ENCODE results near the gene SRPK2.

DNA sequence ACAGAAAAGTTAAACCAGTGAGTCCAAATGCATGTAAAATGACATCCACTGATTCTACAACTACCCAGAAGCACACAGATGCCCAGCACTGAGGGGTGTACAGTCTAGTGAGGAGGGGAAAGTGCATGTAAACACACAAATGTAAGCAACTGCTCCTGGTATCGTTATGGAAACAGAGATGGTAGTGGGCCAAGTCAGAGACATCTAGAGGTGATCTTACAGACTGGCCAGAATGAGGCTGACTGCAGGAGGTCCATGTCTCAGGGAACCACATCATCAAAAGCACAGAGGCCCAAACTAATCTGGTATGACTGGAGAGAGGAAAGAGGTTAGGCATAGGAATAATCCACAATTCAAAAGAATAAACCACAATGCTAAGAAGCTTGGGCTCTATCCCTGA, 176.5 kb downstream of the SRPK2 start:
- TF ChIP-seq, protein P1, sequence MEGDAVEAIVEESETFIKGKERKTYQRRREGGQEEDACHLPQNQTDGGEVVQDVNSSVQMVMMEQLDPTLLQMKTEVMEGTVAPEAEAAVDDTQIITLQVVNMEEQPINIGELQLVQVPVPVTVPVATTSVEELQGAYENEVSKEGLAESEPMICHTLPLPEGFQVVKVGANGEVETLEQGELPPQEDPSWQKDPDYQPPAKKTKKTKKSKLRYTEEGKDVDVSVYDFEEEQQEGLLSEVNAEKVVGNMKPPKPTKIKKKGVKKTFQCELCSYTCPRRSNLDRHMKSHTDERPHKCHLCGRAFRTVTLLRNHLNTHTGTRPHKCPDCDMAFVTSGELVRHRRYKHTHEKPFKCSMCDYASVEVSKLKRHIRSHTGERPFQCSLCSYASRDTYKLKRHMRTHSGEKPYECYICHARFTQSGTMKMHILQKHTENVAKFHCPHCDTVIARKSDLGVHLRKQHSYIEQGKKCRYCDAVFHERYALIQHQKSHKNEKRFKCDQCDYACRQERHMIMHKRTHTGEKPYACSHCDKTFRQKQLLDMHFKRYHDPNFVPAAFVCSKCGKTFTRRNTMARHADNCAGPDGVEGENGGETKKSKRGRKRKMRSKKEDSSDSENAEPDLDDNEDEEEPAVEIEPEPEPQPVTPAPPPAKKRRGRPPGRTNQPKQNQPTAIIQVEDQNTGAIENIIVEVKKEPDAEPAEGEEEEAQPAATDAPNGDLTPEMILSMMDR (IDR thresholded peaks at IDR 0.05): no peak
- TF ChIP-seq EZH2 (IDR thresholded peaks at IDR 0.05; ENCODE audit: borderline replicate concordance, insufficient read depth, low read depth, low read length, poor library complexity, severe bottlenecking): no peak
